ENCODE results near the gene PROSER1.
A peak's percentile ranks its signal among the peaks of the same experiment; 100 is the strongest.
"Not testable (repeated sequence)": the region's sequence is repeated elsewhere in the genome, so short reads cannot be mapped to it uniquely, and the experiment has no call there.

The PROSER1 gene

DNA sequence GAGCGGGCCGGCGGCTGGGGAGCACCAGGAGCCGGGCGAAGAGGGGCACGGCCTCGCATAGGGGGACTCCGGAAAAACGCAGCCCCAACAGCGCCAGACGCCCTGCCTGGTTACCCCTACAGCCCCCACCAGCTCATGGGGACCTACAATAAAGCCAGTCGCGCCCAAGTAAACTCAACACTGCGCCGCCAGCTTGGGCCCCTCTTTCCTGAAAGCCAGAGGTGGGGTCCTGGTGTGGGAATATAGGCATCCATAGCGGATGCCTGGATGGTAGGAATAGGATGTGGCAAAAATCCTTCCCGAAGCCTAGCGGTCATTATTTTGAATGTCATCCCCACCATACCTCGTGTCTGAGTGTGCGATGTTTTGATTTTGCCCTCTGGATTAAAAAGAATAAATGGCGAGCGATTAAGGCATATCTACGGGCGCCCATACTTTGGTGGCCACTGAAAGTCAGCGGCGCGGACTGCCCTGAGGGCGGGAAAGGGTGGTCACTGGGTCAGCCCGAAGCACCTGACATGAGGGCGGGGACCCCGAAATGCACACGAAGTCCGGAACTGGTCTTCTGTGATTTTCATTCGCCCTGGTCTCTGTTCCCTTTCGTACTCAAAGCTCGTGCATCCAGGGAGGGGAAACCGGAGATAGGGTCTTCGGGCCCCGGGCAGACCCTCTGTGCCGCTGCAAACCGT, at the start of gene PROSER1, which contains the start of gene NHLRC3:
PROSER1 (minus strand) TSS at position 210 of the 689 bp plus-strand sequence. CDS start 847 bp downstream, outside the sequence.
NHLRC3 (plus strand) TSS at position 577 of the 689 bp plus-strand sequence. CDS start 184 bp downstream, outside the sequence.
- DNase-seq (ENCODE audit: low spot score) = peak; percentile 97

- not testable (repeated sequence) for DNase-seq (ENCODE audit: low spot score)
Measured at GRCh38 chr13:39086251-39086945, 48.5 kb upstream of the PROSER1 start.

DNA sequence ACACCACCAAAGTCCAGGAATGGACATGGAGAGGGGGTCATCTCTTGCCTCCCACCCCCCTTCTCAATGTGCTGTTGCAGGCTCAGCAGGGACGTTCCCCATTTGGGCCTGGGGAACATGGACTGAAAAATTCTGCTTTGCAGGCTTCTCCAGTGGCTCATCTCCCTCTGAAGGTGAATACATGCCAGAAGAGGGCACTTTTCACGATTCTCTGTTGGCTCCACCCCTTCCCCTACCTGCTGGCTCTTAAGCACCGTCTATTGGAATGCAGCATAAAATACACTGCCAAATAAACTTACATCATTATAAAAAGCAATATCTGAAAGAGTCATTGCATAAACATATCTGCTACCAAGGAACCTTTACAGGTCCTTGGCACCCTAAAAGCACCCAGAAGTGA, 36.1 kb upstream of the PROSER1 start:
- DNase-seq (ENCODE audit: low spot score) = no peak

- DNase-seq (ENCODE audit: low spot score) = no peak
Measured at GRCh38 chr13:39072842-39073241, 35.0 kb upstream of the PROSER1 start.

DNA sequence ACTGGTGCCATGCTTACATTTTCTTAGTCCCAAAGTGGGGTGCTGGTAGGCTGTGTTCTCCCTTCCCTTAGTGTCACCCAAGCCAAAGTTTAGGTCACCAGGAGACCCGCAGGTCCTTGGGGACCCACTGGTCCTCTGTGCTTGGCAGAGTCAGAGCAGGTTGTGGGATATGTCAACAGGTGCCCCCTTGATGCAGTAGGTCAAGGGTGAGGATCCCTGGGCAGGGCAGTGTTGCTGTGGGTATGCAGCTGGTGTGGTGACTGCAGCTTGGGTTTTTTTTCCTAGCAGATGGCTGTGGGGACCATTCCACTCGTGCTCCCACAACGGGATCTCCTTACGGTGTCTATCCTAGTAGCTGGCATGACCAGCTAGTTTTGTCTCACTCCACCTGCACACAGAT, 24.1 kb upstream of the PROSER1 start:
- DNase-seq (ENCODE audit: low spot score) = no peak

DNA sequence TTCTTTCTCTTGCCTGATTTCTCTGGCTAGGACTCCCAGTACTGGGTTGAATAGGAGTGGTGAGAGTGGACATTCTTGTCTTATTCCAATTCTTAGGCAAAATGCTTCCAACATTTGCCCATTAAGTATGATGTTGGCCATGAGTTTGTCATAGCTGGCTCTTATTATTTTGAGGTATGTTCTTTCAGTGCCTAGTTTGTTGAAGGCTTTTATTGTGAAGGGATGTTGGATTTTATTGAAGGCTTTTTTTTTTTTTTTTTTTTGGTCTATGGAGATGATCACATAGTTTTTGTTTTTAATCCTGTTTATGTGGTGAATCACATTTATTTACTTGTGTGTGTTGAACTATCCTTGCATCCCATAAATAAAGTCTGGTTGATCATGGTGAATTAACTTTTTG, 20.2 kb upstream of the PROSER1 start:
- DNase-seq (ENCODE audit: low spot score) = no peak

- no peak for DNase-seq (ENCODE audit: low spot score)
Measured at GRCh38 chr13:39056018-39056417, 18.1 kb upstream of the PROSER1 start.

GRCh38 chr13:39054112-39054511, 16.2 kb upstream of the PROSER1 start:
- DNase-seq (ENCODE audit: low spot score) = peak; percentile 12

DNA sequence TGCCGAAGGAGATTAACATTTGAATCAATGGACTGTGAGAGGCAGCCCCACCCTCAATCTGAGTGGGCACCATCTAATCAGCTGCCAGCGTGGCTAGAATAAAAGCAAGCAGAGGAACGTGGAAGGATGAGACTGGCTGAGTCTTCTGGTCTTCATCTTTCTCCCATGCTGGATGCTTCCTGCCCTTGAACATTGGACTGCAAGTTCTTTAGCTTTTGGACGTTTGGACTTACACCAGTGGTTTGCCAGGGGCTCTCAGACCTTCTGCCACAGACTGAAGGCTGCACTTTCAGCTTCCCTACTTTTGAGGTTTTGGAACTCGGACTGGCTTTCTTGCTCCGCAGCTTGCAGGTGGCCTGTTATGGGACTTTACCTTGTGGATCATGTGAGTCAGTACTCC, 15.1 kb upstream of the PROSER1 start:
- DNase-seq (ENCODE audit: low spot score) = peak; percentile 24

DNA sequence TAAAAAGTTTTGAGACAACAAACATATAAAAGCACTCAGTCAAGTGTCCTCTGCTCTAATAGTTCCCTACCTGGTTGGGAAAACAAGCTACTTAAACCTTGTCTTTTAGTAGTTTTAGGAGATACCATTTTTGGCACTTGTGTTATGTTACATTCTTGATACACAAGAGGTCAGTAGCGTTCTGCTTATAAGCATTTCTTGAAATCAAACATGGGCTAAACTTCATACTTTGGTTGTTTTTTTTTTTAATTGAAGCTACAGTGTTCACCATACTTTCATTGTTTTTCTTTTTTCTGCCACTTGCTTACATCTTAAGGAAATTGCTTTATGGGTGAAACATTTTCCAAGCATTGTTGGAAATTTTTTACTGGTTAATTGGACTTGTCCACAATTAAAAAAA, 13.3 kb upstream of the PROSER1 start:
- peak; percentile 50 for DNase-seq (ENCODE audit: low spot score)

GRCh38 chr13:39049274-39049673, 11.4 kb upstream of the PROSER1 start:
- no peak for DNase-seq (ENCODE audit: low spot score)

DNA sequence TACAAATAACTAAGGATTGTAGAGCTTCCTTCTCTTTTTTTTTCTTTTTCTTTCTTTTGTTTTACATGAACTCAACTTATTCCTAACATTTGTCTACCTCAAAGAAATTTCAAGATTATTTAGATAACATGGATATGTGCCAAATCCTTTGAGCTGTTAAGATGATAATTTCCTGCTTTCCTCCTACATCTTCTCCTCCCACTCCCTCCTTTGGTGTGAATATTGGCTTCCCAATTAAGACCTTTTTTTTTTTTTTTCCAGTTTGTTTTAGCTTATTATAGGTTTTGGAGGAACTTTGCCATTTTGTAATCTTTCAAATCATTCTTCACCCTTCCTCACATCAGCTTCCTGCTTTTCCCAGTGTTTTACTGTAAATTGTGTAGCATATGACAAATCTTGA, 10.9 kb upstream of the PROSER1 start:
- no peak for DNase-seq (ENCODE audit: low spot score)

- DNase-seq (ENCODE audit: low spot score) = peak; percentile 27
Measured at GRCh38 chr13:39047560-39047959, 9.7 kb upstream of the PROSER1 start.

GRCh38 chr13:39044536-39044935, 6.6 kb upstream of the PROSER1 start:
- DNase-seq (ENCODE audit: low spot score) = no peak

DNA sequence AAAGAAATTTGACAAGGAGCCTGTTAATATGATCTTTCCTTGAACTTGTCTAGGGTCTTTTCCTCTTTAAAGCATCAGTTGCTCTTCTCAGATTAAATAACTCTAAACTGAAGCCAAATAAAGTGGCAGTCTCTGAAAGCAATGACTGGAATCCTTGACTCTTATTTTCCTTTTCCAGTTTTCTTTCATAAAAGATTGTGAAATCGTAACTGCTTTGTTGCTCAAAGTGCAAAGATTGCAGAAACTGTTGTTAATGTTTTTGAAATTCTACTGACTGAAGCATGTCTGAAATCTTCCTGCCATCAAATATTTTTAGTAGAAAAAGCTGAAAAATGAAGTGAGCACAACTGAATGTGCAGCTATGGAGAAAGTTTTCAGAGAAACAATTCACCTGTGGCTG, 2.3 kb upstream of the PROSER1 start:
- no peak for DNase-seq (ENCODE audit: low spot score)

DNA sequence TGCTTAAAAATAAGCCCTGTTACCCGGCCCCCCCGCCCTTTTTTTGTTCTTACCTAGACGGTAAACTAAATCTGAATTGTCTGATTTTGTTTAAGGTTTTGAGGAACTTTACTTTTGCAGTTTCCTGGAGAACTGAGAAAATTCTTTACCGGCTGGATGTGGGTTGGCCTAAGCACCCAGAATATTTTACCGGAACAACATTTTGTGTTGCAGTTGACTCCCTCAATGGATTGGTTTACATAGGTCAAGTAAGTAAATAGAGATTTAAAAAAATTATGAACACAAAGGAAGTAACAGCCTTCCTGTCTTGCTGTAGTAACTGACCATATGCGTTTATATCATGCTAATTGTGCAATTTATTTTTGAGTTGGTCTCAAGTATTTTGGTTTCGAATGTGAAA, 1.2 kb upstream of the PROSER1 start:
- DNase-seq (ENCODE audit: low spot score) = no peak

DNA sequence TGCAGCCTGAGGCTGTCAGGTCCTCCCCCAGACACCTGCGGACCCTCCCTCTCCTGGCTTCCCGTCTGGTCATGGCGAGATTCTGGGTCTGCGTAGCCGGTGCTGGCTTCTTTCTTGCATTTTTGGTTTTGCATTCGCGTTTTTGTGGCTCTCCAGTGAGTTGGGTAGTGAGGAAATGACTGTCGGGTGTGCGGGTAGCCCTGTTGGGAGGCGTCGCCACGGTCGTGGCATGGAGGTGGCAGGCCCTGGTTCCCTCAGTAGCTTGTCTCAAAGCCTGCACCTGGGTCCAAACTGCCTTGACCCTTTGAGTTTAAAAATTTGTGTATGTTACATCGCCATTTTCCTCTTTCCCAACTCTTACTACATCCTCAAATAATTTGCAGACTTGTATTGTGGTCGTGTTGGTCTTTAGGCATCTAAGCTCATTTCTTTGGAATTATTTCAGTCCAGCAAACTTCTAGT, 711 bp upstream of the PROSER1 start:
- peak; percentile 45 for DNase-seq (ENCODE audit: low spot score)

GRCh38 chr13:39037410-39037879, 444 bp downstream of the PROSER1 start:
- no peak for DNase-seq (ENCODE audit: low spot score)

- DNase-seq (ENCODE audit: low spot score) = no peak
Measured at GRCh38 chr13:39036212-39036611, 1.7 kb downstream of the PROSER1 start.

DNA sequence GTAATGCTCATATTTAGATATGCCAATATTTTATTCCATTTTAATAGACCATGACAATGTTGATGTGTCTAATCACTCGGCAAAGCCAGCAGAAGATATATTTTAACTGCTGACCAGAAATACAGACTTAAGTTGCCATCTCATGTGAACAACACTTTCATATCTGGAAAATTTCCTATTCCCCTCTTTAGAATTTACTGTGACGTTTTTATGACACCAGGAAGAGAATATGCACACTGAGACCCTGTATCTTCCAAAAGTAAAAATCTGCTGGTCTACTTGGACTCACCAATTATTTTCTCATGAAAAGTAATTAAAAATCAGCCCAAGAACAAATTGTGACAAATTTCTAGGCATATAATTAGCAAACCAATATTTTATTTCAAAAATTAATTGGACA, 2.1 kb downstream of the PROSER1 start:
- DNase-seq (ENCODE audit: low spot score) = no peak

DNA sequence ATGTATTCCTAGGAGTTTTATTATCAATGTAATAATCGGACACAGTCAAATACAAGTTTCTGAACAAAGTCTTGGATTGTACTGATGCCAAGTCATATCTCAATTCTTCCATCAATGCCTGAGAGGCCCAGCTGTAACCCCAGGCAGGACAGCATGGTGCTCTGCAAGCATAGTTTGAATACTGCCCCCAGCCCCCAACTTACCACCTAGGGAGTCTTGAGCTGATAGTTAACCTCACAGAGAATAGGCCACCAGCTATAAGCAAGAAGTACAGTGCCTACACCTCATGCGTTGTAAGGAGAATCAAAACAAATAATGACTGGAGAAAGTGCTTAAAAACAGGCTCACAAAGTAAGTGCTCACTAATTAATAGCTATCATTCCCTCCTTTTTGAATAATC, 2.7 kb downstream of the PROSER1 start:
- DNase-seq (ENCODE audit: low spot score) = no peak

DNA sequence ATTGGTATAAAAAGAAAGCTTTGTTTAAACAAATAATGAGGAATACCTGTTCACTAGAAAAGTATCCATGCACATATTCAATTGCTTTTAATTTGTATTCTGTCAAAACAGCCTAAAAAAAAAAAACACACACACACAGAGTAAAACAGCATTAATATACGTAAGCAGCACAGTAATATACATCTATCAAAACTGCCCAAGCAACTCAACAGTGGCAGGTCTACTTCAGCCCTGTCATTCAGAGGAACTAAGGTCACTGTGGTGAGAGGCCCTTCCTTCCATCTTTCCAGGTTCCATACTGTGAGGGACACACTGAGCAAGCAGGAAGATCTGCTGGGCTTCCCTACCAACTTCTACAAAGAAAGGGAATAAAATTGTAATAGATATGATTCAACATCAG, 3.8 kb downstream of the PROSER1 start:
- no peak for DNase-seq (ENCODE audit: low spot score)

GRCh38 chr13:39032150-39032549, 5.7 kb downstream of the PROSER1 start:
- DNase-seq (ENCODE audit: low spot score) = no peak
